Tibial nerve (tissue), 4 donors: ENCODE data around the gene YWHAH.

Source experiments
- EP300 ChIP-seq, 2 donors: sonication (generic); formaldehyde crosslinking; IDR thresholded peaks; one replicate each; pipeline ENCODE4 v1.6.1; 2017; ENCODE audit warnings: antibody characterized with exemption in 2 of 2, mild to moderate bottlenecking in 1 of 2
- POLR2A ChIP-seq, 2 donors: fragments of 450-650 bp; IDR thresholded peaks; one replicate each; pipeline ENCODE4 v1.6.1; 2017; ENCODE audit warnings: antibody characterized with exemption in 2 of 2, mild to moderate bottlenecking in 2 of 2, moderate library complexity in 2 of 2
- TF ChIP-seq, protein P1 (sequence below), 5 experiments: fragments of 200-600 bp in 3 of 5; fragments of 450-650 bp in 2 of 5; sonication (generic) in 3 of 5; IDR thresholded peaks; one replicate each; pipeline ENCODE4 v1.5.1; 2016 to 2019; ENCODE audit warnings: antibody characterized with exemption in 5 of 5, mild to moderate bottlenecking in 3 of 5, moderate library complexity in 2 of 5

DNA sequence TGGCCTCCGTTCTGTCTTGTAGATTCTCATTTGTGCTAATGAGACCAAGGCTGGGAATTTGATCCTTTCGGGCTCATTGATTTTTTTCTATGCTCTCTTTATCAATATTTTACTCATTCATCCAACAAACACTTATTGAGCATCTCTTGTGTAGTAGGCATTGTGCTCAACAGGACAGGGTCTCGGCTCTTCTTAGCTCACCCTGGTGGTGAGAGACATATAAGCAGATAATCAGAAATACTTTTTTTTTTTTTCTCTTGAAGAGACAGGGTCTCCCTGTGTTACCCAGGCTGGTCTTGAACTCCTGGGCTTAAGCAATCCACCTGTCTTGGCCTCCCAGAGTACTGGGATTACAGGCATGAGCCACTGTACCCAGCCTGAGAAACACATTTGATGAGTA, 50.7 kb downstream of the YWHAH start:
- TF ChIP-seq POLR2A (IDR thresholded peaks at IDR 0.05) (no peak), EP300 (IDR thresholded peaks at IDR 0.05) (no peak)
- TF ChIP-seq, protein P1, sequence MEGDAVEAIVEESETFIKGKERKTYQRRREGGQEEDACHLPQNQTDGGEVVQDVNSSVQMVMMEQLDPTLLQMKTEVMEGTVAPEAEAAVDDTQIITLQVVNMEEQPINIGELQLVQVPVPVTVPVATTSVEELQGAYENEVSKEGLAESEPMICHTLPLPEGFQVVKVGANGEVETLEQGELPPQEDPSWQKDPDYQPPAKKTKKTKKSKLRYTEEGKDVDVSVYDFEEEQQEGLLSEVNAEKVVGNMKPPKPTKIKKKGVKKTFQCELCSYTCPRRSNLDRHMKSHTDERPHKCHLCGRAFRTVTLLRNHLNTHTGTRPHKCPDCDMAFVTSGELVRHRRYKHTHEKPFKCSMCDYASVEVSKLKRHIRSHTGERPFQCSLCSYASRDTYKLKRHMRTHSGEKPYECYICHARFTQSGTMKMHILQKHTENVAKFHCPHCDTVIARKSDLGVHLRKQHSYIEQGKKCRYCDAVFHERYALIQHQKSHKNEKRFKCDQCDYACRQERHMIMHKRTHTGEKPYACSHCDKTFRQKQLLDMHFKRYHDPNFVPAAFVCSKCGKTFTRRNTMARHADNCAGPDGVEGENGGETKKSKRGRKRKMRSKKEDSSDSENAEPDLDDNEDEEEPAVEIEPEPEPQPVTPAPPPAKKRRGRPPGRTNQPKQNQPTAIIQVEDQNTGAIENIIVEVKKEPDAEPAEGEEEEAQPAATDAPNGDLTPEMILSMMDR (IDR thresholded peaks at IDR 0.05): no peak
